Measurements from ENCODE around the gene CCDC3. TPM values are rescaled to one million over a fixed set of nuclear protein-coding genes. Genes with fewer than 3 reads are reported as not detected.

CCDC3 gene
- polyA plus RNA-seq, 3 donors: 3.4 to 51.9 (median 21.1) TPM

DNA sequence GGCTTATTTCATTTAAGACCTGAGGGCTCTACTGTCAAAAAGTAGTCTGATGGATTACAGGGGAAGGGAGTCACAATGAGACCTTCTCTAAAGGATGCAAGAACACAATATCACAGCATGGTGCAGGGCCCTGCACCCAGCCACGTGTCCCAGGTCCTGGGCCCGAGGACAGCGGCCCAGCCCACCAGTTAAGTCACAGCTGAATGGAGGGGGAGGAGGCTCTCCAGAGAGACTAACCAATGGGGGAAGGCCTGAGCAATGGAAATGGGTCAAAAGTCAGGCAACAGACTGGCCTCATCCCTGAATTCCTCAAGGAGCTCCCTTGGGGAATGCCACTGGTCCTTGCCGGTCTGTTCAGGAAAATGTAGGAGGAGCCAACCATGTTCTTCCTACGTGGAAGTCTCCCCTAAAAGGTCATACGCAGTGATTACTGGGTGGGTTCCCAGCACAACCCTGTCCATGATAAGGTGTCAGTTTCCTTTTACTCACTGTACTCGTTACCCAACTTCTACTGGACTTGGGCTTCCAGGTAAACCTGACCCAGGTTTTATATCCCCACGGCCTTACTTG is 28.3 kb downstream of the CCDC3 start:
- WGBS, 3 donors: 69 to 84% (median 75%) methylated on average over 8 of the region's 8 CpGs
- H3K27ac ChIP-seq (ENCODE audit: low read depth, low read length): no peak overlapping the region

DNA sequence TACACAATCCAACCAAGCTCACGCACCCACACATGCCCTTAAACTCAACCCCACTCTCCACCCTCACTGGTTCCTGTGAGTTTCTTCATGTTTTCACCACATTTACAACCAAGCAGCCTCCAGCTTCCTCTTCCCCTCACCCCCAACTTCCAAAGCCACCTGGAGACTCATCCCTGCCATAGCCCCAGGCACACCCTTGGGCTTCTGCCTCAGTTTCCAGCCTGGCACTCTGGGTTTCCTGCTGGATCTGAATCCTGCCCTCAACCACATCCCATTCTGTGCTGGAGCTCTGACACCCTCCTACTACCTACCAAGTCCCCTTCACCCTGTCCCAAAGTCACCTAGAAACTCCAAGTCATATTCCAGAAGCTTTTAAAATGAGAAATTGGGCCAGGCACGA is 29.4 kb downstream of the CCDC3 start:
- H3K27ac ChIP-seq (ENCODE audit: low read depth, low read length): no peak overlapping the region
- 58 to 73% (median 69%) methylated on average over 2 of the region's 2 CpGs for WGBS, 3 donors

GRCh38 chr10:12971001-12971788 is 30.3 kb downstream of the CCDC3 start:
- no peak overlapping the region for H3K27ac ChIP-seq (ENCODE audit: low read depth, low read length)
- WGBS, 3 donors: 76 to 83% (median 81%) methylated on average over 14 of the region's 14 CpGs

- H3K27ac ChIP-seq (ENCODE audit: low read depth, low read length): no peak overlapping the region
- WGBS, 3 donors: 56 to 84% (median 71%) methylated on average over 5 of the region's 5 CpGs
Observed at GRCh38 chr10:12969951-12970350, 31.6 kb downstream of the CCDC3 start.

GRCh38 chr10:12966067-12966466 is 35.4 kb downstream of the CCDC3 start:
- H3K27ac ChIP-seq (ENCODE audit: low read depth, low read length): no peak overlapping the region
- 90 to 92% (median 91%) methylated on average over 5 of the region's 5 CpGs for WGBS, 3 donors

- 47 to 52% (median 49%) methylated on average over 4 of the region's 4 CpGs for WGBS, 3 donors
- no peak overlapping the region for H3K27ac ChIP-seq (ENCODE audit: low read depth, low read length)
Observed at GRCh38 chr10:12965571-12965970, 35.9 kb downstream of the CCDC3 start.

- 85 to 93% (median 86%) methylated on average over 3 of the region's 3 CpGs for WGBS, 3 donors
- no peak overlapping the region for H3K27ac ChIP-seq (ENCODE audit: low read depth, low read length)
Observed at GRCh38 chr10:12962556-12962955, 39.0 kb downstream of the CCDC3 start.

- no peak overlapping the region for H3K27ac ChIP-seq (ENCODE audit: low read depth, low read length)
- 59 to 68% (median 60%) methylated on average over 7 of the region's 7 CpGs for WGBS, 3 donors
Observed at GRCh38 chr10:12961416-12962205, 39.9 kb downstream of the CCDC3 start.

GRCh38 chr10:12960941-12961340 is 40.6 kb downstream of the CCDC3 start:
- 90 to 91% (median 90%) methylated on average over 8 of the region's 8 CpGs for WGBS, 3 donors
- H3K27ac ChIP-seq (ENCODE audit: low read depth, low read length): no peak overlapping the region

- H3K27ac ChIP-seq (ENCODE audit: low read depth, low read length): no peak overlapping the region
- WGBS, 3 donors: 18 to 55% (median 51%) methylated on average over 15 of the region's 15 CpGs
Observed at GRCh38 chr10:12960334-12960898, 41.1 kb downstream of the CCDC3 start.

- WGBS, 3 donors: 88 to 96% (median 91%) methylated on average over 5 of the region's 5 CpGs
Observed at GRCh38 chr10:12958546-12959110, 42.9 kb downstream of the CCDC3 start.

GRCh38 chr10:12957081-12957480 is 44.4 kb downstream of the CCDC3 start:
- H3K27ac ChIP-seq (ENCODE audit: low read depth, low read length): no peak overlapping the region
- WGBS, 3 donors: 86 to 90% (median 88%) methylated on average over 8 of the region's 8 CpGs

More at GRCh38 chr10:12958546-12959110, 42.9 kb downstream of the CCDC3 start:
- H3K27ac ChIP-seq (ENCODE audit: low read depth, low read length): no peak overlapping the region

GRCh38 chr10:12954866-12955265 is 46.6 kb downstream of the CCDC3 start:
- H3K27ac ChIP-seq (ENCODE audit: low read depth, low read length): no peak overlapping the region
- WGBS, 3 donors: 0% methylated on average over 1 of the region's 1 CpG

- H3K27ac ChIP-seq (ENCODE audit: low read depth, low read length): no peak overlapping the region
- WGBS, 3 donors: 73 to 91% (median 85%) methylated on average over 5 of the region's 5 CpGs
Observed at GRCh38 chr10:12950583-12951128, 50.9 kb downstream of the CCDC3 start.

DNA sequence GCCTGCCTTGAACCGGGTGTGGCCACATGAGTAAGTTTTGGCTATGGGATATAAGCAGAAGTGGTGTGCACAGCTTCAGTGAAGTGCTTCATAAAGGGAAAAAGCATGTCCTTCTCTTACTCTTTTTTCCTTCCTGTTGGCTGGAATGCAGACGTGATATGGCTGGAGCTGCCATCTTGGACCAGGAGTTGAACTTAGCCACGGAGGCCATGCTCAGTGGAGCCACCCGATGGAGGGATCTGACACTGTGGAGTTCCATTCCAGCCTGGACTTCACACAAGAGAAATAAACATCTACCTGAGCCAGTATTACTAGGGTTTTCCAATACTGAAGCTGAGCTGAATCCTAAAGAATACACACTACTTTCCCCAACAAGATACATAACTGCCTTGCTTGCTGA is 52.3 kb downstream of the CCDC3 start:
- no peak overlapping the region for H3K27ac ChIP-seq (ENCODE audit: low read depth, low read length)
- 74 to 84% (median 77%) methylated on average over 4 of the region's 4 CpGs for WGBS, 3 donors

DNA sequence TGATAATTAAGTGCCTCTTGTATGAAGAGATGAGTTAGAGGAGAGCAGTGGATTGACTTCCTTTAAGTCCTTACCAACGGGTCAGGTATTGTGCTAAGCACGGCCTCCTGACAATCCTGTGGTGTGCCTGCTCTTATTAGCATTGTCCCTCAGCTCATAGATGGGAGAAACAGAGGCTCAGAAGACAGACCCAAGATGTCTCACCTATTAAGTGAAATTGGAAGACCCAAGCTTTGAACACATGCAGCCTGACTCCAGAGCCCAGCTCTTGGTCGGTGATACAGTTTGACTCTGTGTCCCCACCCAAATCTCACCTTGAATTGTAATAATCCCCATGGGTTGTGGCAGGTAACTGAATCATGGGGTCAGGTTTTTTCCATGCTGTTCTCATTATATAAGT is 53.8 kb downstream of the CCDC3 start:
- 95 to 96% (median 96%) methylated on average over 3 of the region's 3 CpGs for WGBS, 3 donors
- no peak overlapping the region for H3K27ac ChIP-seq (ENCODE audit: low read depth, low read length)

DNA sequence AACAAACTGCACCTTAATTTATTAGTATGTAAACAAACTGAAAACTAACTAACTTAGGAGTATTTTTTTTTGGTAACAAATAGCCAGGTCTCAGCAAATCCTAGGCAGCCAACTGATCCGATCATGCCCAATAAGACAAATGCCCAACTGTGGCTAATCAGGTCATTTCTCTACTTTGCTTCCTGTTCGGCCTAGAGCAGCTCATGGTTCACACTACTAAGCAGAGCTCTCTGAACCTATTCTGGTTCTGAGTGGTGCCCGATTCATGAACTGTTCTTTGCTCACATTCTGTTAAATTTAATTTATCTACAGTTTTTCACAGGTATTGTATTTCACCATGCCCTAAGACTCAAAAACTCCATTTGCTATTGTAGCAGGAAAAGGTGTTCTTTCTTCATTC is 55.1 kb downstream of the CCDC3 start:
- no peak overlapping the region for H3K27ac ChIP-seq (ENCODE audit: low read depth, low read length)
- WGBS, 3 donors: 89 to 91% (median 91%) methylated on average over 3 of the region's 3 CpGs

GRCh38 chr10:12945690-12946359 is 55.7 kb downstream of the CCDC3 start:
- H3K27ac ChIP-seq (ENCODE audit: low read depth, low read length): no peak overlapping the region
- 67 to 87% (median 78%) methylated on average over 5 of the region's 5 CpGs for WGBS, 3 donors
